HG03135 (cell line): ENCODE measurements around the gene RPIA.
"Not testable (repeated sequence)": the region's sequence is repeated elsewhere in the genome, so short reads cannot be mapped to it uniquely, and the experiment has no call there.

Source experiments
- ATAC-seq: cut with Tn5 transposase; IDR thresholded peaks from one replicate; pipeline ENCODE4 v1.9.1; 2021; ENCODE audit warnings: mild to moderate bottlenecking, moderate library complexity; ENCODE audit not compliant: unreplicated experiment

The RPIA gene

GRCh38 chr2:88691339-88692183 is at the start of gene RPIA:
TSS of gene RPIA (plus strand) at chr2:88691673. CDS start at chr2:88691699, 26 bp downstream.
- peak; percentile 96 for ATAC-seq

GRCh38 chr2:88642278-88642677 is 49.2 kb upstream of the RPIA start:
- no peak for ATAC-seq

- not testable (repeated sequence) for ATAC-seq
These were observed 46.1 kb upstream of the RPIA start for GRCh38 chr2:88645291-88645882.

GRCh38 chr2:88651646-88652045 is 39.8 kb upstream of the RPIA start:
- ATAC-seq, result no peak

GRCh38 chr2:88654714-88655113 is 36.8 kb upstream of the RPIA start:
- ATAC-seq, result no peak

GRCh38 chr2:88656690-88657089 is 34.8 kb upstream of the RPIA start:
- ATAC-seq, result no peak

GRCh38 chr2:88657131-88657530 is 34.3 kb upstream of the RPIA start:
- ATAC-seq, result no peak

- ATAC-seq, result no peak
These were observed 33.1 kb upstream of the RPIA start for GRCh38 chr2:88658326-88658725.

GRCh38 chr2:88658881-88659537 is 32.5 kb upstream of the RPIA start:
- no peak for ATAC-seq

- ATAC-seq, result no peak
These were observed 31.9 kb upstream of the RPIA start for GRCh38 chr2:88659538-88659915.

- no peak for ATAC-seq
These were observed 30.9 kb upstream of the RPIA start for GRCh38 chr2:88660622-88661021.

- ATAC-seq, result no peak
These were observed 24.9 kb upstream of the RPIA start for GRCh38 chr2:88666576-88666975.

GRCh38 chr2:88667219-88667618 is 24.3 kb upstream of the RPIA start:
- ATAC-seq, result no peak

GRCh38 chr2:88668862-88669261 is 22.6 kb upstream of the RPIA start:
- ATAC-seq, result no peak

GRCh38 chr2:88669482-88670214 is 21.8 kb upstream of the RPIA start:
- ATAC-seq, result peak; percentile 89

- ATAC-seq, result no peak
These were observed 19.6 kb upstream of the RPIA start for GRCh38 chr2:88671786-88672427.

GRCh38 chr2:88673363-88673762 is 18.1 kb upstream of the RPIA start:
- ATAC-seq, result no peak

GRCh38 chr2:88680266-88680902 is 11.1 kb upstream of the RPIA start:
- ATAC-seq, result no peak

GRCh38 chr2:88680916-88681315 is 10.6 kb upstream of the RPIA start:
- no peak for ATAC-seq
